ENCODE measurements around the gene HOXD4. TPM values are rescaled to one million over a fixed set of nuclear protein-coding genes. Genes with fewer than 3 reads are reported as not detected.

Gene HOXD4
- polyA plus RNA-seq, 1 of the 3 experiments (the other 2 are of a cell fraction), result 1.0 TPM

GRCh38 chr2:176111309-176111663, 40.1 kb upstream of the HOXD4 start:
- Histone ChIP-seq H3K79me2 (ENCODE audit: insufficient read depth) (no peaks in the 10 kb centered on the region), H3K4me1 (ENCODE audit: control insufficient read depth in 1 of 2, insufficient read depth in 2 of 2, low read depth in 1 of 2, low read length in 1 of 2) (peaks cover 0 to 4% of the 10 kb centered on the region in 2 experiments; a peak in 2 of 4 replicates), H3K9ac (no peak overlapping the region), H3K4me2 (peak overlapping the region; percentile 39), H3K36me3 (replicated peaks in 1 of 2; ENCODE audit: control insufficient read depth in 1 of 2, insufficient read depth in 2 of 2, low read length in 1 of 2) (no peaks in the 10 kb centered on the region), H3K27ac (ENCODE audit: low read depth in 2 of 2, low read length in 1 of 2) (no peak overlapping the region), H3K9me2 (no peaks in the 10 kb centered on the region), H2AFZ (ENCODE audit: low read depth) (no peak overlapping the region), H3K27me3 (ENCODE audit: insufficient read depth) (peaks cover 70% of the 10 kb centered on the region), H3K9me3 (no peaks in the 10 kb centered on the region), H4K20me1 (ENCODE audit: insufficient read depth) (no peaks in the 10 kb centered on the region), H3F3A (replicated peaks; ENCODE audit: insufficient read depth) (peaks cover 3% of the 10 kb centered on the region), H3K4me3 (ENCODE audit: low read depth in 2 of 2, low read length in 1 of 2) (peak overlapping the region in 1 of 2 experiments; percentile 19; a peak in 1 of 4 replicates)
- WGBS (ENCODE audit: low lambda C conversion rate), result 2% methylated on average over 16 of the region's 16 CpGs
- peak; percentile 88 for DNase-seq
- ChIA-PET CTCF (interaction anchor here (0.5 to 17.7 kb wide), 44 partner anchors 9 to 1083 kb away, joined by 3 to 264 read pairs (median 4); partner anchors contain the start of genes EVX2, HOXD12, HOXD13 and HOXD9), POLR2A (interaction anchor here (0.7 to 1.1 kb wide), 2 partner anchors 26 to 526 kb away, joined by 3 to 4 read pairs; no protein-coding TSS in a partner anchor)
- TF ChIP-seq SMC3 (IDR thresholded peaks at IDR 0.05; ENCODE audit: low read depth, low read length) (peak; percentile 59), EP300 (IDR thresholded peaks at IDR 0.05; ENCODE audit: borderline replicate concordance in 1 of 2, low read depth in 1 of 2, low read length in 1 of 2) (no peak), TEAD4 (IDR thresholded peaks at IDR 0.05; ENCODE audit: borderline replicate concordance, insufficient read depth) (no peak), PBX3 (IDR thresholded peaks at IDR 0.05) (no peak), GABPA (IDR thresholded peaks at IDR 0.05; ENCODE audit: low read depth) (no peak), RCOR1 (IDR thresholded peaks at IDR 0.05; ENCODE audit: low read length) (0 out of 2 replicates have a peak, but pooled peaks have one; percentile 11), TAF1 (IDR thresholded peaks at IDR 0.05; ENCODE audit: borderline replicate concordance, low read depth, low read length) (no peak), USF1 (IDR thresholded peaks at IDR 0.05; ENCODE audit: borderline replicate concordance, low read depth) (no peak), SIN3A (IDR thresholded peaks at IDR 0.05; ENCODE audit: borderline replicate concordance, low read depth, low read length) (no peak), TCF12 (IDR thresholded peaks at IDR 0.05) (no peak), EZH2phosphoT487 (IDR thresholded peaks at IDR 0.05; ENCODE audit: borderline replicate concordance, low read depth) (no peak), RXRA (IDR thresholded peaks at IDR 0.05; ENCODE audit: borderline replicate concordance, low read depth) (no peak), YY1 (IDR thresholded peaks at IDR 0.05; ENCODE audit: low read depth) (no peak), POLR2AphosphoS5 (IDR thresholded peaks at IDR 0.05; ENCODE audit: low read depth, low read length) (no peak), NRF1 (IDR thresholded peaks at IDR 0.05; ENCODE audit: low read depth, low read length) (no peak), MEF2A (IDR thresholded peaks at IDR 0.05; ENCODE audit: borderline replicate concordance, low read depth) (no peak), RAD21 (IDR thresholded peaks at IDR 0.05; ENCODE audit: low read length) (peak; percentile 65), FOXM1 (IDR thresholded peaks at IDR 0.05; ENCODE audit: low read depth) (no peak), FOSL2 (IDR thresholded peaks at IDR 0.05; ENCODE audit: borderline replicate concordance, low read depth) (no peak), GATA2 (CRISPR knock-in tag; IDR thresholded peaks at IDR 0.05) (no peak), CTCF (IDR thresholded peaks at IDR 0.05) (peak; percentile 90), ZBTB33 (IDR thresholded peaks at IDR 0.05; ENCODE audit: borderline replicate concordance, low read depth) (no peak), NFIC (IDR thresholded peaks at IDR 0.05; ENCODE audit: borderline replicate concordance) (no peak), RFX5 (IDR thresholded peaks at IDR 0.05; ENCODE audit: low read length) (no peak), REST (IDR thresholded peaks at IDR 0.05; ENCODE audit: low read depth, low read length) (no peak), JUND (IDR thresholded peaks at IDR 0.05) (no peak)

Data from SK-N-SH (cell line).